Progenitor cell of endocrine pancreas (in vitro differentiated cells): ENCODE results near the gene KLK11. TPM values are rescaled to one million over a fixed set of nuclear protein-coding genes. Genes with fewer than 3 reads are reported as not detected.

Experiments
- total RNA-seq: library from RNA; stranded (reverse); gene quantifications from 2 replicates; pipeline ENCODE4 v1.2.1, GENCODE V29; 2021

Gene KLK11
- total RNA-seq, 1 donor from 2014 or later: not detected

Other genes starting within 250 kb of the KLK11 start
- gene ACP4, start 236.2 kb downstream of the KLK11 start, total RNA-seq: not detected in 2 replicates
- not detected in 2 replicates for gene KLK1, start 202.8 kb downstream of the KLK11 start, total RNA-seq
- not detected in 2 replicates for gene KLK15, start 193.0 kb downstream of the KLK11 start, total RNA-seq
- not detected in 2 replicates for gene KLK3, start 171.7 kb downstream of the KLK11 start, total RNA-seq
- not detected in 2 replicates for gene KLK2, start 153.2 kb downstream of the KLK11 start, total RNA-seq
- not detected in 2 replicates for gene KLK4, start 115.2 kb downstream of the KLK11 start, total RNA-seq
- gene KLK5, start 73.6 kb downstream of the KLK11 start, total RNA-seq: not detected in 2 replicates
- gene KLK6, start 57.0 kb downstream of the KLK11 start, total RNA-seq: 0.62 and 1.2 TPM in 2 replicates
- not detected in 2 replicates for gene KLK7, start 42.7 kb downstream of the KLK11 start, total RNA-seq
- not detected in 2 replicates for gene KLK8, start 25.0 kb downstream of the KLK11 start, total RNA-seq
- not detected in 2 replicates for gene KLK10, start 6.9 kb downstream of the KLK11 start, total RNA-seq
- gene KLK12, start 8.4 kb upstream of the KLK11 start, total RNA-seq: 0.44 and 1.0 TPM in 2 replicates
- gene KLK13, start 38.5 kb upstream of the KLK11 start, total RNA-seq: 1.1 and 1.6 TPM in 2 replicates
- gene KLK14, start 56.3 kb upstream of the KLK11 start, total RNA-seq: 0.62 and 0.89 TPM in 2 replicates
- 7.4 and 7.8 TPM in 2 replicates for gene CTU1, start 81.8 kb upstream of the KLK11 start, total RNA-seq
- not detected in 2 replicates for gene SIGLEC9, start 98.3 kb upstream of the KLK11 start, total RNA-seq
- gene SIGLEC7, start 115.7 kb upstream of the KLK11 start, total RNA-seq: not detected in 2 replicates
- not detected in 2 replicates for gene CD33, start 198.5 kb upstream of the KLK11 start, total RNA-seq
- not detected in 2 replicates for gene SIGLECL1, start 224.5 kb upstream of the KLK11 start, total RNA-seq